ENCODE data around the gene BTBD18. TPM values are rescaled to one million over a fixed set of nuclear protein-coding genes. Genes with fewer than 3 reads are reported as not detected.
A peak's percentile ranks its signal among the peaks of the same experiment; 100 is the strongest.
"Not testable (repeated sequence)": the region's sequence is repeated elsewhere in the genome, so short reads cannot be mapped to it uniquely, and the experiment has no call there.

Gene BTBD18
- total RNA-seq, 1 donor from 2014 or later: not detected

GRCh38 chr11:57732661-57733060 is 19.0 kb downstream of the BTBD18 start:
- intact Hi-C loops (cut with micrococcal nuclease): no loop called here
- Histone ChIP-seq H3K4me3 (no peak overlapping the region), H3K9me3 (replicated peaks) (no peaks in the 10 kb centered on the region), H3K4me1 (peaks cover 24% of the 10 kb centered on the region), H3K36me3 (peaks cover 17% of the 10 kb centered on the region), H3K27ac (replicated peaks) (no peak overlapping the region), H3K27me3 (ENCODE audit: low read depth) (no peaks in the 10 kb centered on the region)
- TF ChIP-seq CTCF (IDR thresholded peaks at IDR 0.05; ENCODE audit: borderline replicate concordance): no peak
- no peak for DNase-seq

- intact Hi-C loops (cut with micrococcal nuclease): no loop called here
- DNase-seq: no peak
- no peak for TF ChIP-seq CTCF (IDR thresholded peaks at IDR 0.05; ENCODE audit: borderline replicate concordance)
- no peak overlapping the region for H3K4me3 ChIP-seq
- H3K27ac ChIP-seq (replicated peaks): no peak overlapping the region
- peaks cover 5% of the 10 kb centered on the region for H3K36me3 ChIP-seq
- H3K4me1 ChIP-seq: peaks cover 22% of the 10 kb centered on the region
- H3K27me3 ChIP-seq (ENCODE audit: low read depth): no peaks in the 10 kb centered on the region
- no peaks in the 10 kb centered on the region for H3K9me3 ChIP-seq (replicated peaks)
Observed at GRCh38 chr11:57729479-57729878, 22.1 kb downstream of the BTBD18 start.

GRCh38 chr11:57728829-57729228 is 22.8 kb downstream of the BTBD18 start:
- Histone ChIP-seq H3K4me3 (no peak overlapping the region), H3K27me3 (ENCODE audit: low read depth) (no peaks in the 10 kb centered on the region), H3K4me1 (peaks cover 22% of the 10 kb centered on the region), H3K27ac (replicated peaks) (no peak overlapping the region), H3K9me3 (replicated peaks) (no peaks in the 10 kb centered on the region), H3K36me3 (no peaks in the 10 kb centered on the region)
- intact Hi-C loops (cut with micrococcal nuclease): no loop called here
- TF ChIP-seq CTCF (IDR thresholded peaks at IDR 0.05; ENCODE audit: borderline replicate concordance): no peak
- DNase-seq: no peak

- TF ChIP-seq CTCF (IDR thresholded peaks at IDR 0.05; ENCODE audit: borderline replicate concordance): no peak
- intact Hi-C loops (cut with micrococcal nuclease): no loop called here
Observed at GRCh38 chr11:57727185-57727584, 24.4 kb downstream of the BTBD18 start.

GRCh38 chr11:57716726-57717125 is 34.9 kb downstream of the BTBD18 start:
- H3K9me3 ChIP-seq (replicated peaks); H3K27me3 ChIP-seq (ENCODE audit: low read depth); intact Hi-C loops (cut with micrococcal nuclease); H3K4me3 ChIP-seq; DNase-seq; H3K27ac ChIP-seq (replicated peaks): not testable (repeated sequence)
- peaks cover 21% of the 10 kb centered on the region for H3K36me3 ChIP-seq
- peaks cover 35% of the 10 kb centered on the region for H3K4me1 ChIP-seq

More at GRCh38 chr11:57727185-57727584, 24.4 kb downstream of the BTBD18 start:
- H3K27me3 ChIP-seq (ENCODE audit: low read depth): no peaks in the 10 kb centered on the region
- H3K36me3 ChIP-seq: peaks cover 3% of the 10 kb centered on the region
- H3K27ac ChIP-seq (replicated peaks): no peak overlapping the region
- peaks cover 26% of the 10 kb centered on the region for H3K4me1 ChIP-seq
- no peak overlapping the region for H3K4me3 ChIP-seq
- H3K9me3 ChIP-seq (replicated peaks): no peaks in the 10 kb centered on the region
- no peak for DNase-seq

- no peak for TF ChIP-seq CTCF (IDR thresholded peaks at IDR 0.05; ENCODE audit: borderline replicate concordance)
- Histone ChIP-seq H3K4me1 (peaks cover 56% of the 10 kb centered on the region), H3K27ac (replicated peaks) (no peak overlapping the region), H3K27me3 (ENCODE audit: low read depth) (no peaks in the 10 kb centered on the region), H3K36me3 (peaks cover 8% of the 10 kb centered on the region), H3K4me3 (peak overlapping the region; percentile 87), H3K9me3 (replicated peaks) (no peaks in the 10 kb centered on the region)
- no peak for DNase-seq
- intact Hi-C loops (cut with micrococcal nuclease): no loop called here
Observed at GRCh38 chr11:57713835-57714234, 37.8 kb downstream of the BTBD18 start.

All from left ventricle myocardium inferior (tissue), 1 donor.